Activated CD8-positive, alpha-beta memory T cell treated with anti-CD3 and anti-CD28 coated beads for 48 hours (primary cell): ENCODE data around the gene ZSCAN32.
A peak's percentile ranks its signal among the peaks of the same experiment; 100 is the strongest.

Source experiments
- DNase-seq, 3 experiments: peaks; one replicate each; pipeline ENCODE4 v3.0.0-alpha.2; 2020; ENCODE audit warnings: low read depth in 2 of 3, low spot score in 2 of 3

ZSCAN32 gene

DNA sequence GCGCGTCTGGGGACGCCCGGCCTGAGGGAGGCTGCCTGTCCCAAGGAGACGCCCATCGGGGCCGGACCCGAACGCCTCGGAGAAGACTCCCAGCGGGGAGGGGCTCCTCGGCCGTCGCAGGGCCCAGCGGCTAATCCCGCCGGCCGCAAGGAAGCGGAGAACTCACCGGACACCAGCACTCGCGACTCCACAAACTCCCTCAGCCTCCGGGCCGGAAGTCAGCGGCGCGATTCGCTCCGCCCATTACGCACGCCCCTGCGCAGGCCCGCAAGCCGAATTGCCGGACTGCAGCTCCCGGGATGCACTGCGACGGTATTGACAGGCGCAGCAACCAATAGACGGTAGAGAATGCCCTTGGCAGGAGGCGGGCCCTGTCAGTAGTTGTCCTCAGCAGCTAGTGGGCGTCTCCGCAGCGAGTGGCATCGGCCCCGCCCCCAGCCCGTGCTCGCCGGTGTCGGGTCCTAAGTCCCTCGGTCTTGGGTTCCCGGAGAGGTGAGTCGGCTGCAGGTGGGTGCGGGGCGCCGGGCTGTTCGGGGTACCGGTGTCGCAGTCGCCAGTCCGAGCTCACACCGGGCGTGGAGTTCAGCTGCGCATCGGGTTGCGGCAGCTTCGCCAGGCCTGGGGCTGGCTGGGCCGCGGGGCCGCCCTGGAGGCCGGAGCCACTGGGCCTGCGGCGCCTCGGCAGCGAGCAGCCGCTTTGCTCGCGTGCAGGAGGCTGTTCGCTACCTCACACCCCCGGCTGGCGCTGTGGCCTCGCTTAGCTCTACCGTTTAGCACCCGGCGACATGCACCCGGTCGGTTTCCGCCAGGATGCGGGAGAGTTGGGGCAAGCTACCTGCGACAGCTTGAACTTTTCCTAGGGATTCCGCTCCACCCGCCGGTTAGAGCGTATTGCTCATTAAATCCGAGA lies at the start of gene ZSCAN32, which contains the start of gene ZNF174:
TSS of gene ZSCAN32 (minus strand) at position 226 of the 910 bp plus-strand sequence. CDS start 3,447 bp downstream, outside the sequence.
TSS of gene ZNF174 (plus strand) at position 437 of the 910 bp plus-strand sequence. CDS start 790 bp downstream, outside the sequence.
- peak; percentile 84 to 98 (median 96) for DNase-seq

DNA sequence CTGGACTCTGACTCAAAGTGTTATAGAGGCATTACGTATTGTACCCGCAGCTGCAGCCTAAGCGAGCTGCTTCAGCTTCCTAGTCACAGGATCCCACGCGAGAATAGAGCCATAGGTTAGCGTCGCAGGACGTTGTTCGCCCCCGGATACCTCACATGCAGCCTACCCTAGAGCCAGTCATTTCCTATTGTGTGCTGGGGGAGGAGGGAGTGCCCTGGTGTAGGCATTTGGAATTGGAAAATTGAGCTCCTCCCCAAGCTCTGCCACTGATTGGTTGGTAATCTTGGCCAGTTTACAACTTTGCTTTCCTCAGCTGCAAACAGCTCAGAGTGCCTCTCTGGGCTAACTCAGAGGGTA lies 43.2 kb upstream of the ZSCAN32 start:
- no peak for DNase-seq

DNA sequence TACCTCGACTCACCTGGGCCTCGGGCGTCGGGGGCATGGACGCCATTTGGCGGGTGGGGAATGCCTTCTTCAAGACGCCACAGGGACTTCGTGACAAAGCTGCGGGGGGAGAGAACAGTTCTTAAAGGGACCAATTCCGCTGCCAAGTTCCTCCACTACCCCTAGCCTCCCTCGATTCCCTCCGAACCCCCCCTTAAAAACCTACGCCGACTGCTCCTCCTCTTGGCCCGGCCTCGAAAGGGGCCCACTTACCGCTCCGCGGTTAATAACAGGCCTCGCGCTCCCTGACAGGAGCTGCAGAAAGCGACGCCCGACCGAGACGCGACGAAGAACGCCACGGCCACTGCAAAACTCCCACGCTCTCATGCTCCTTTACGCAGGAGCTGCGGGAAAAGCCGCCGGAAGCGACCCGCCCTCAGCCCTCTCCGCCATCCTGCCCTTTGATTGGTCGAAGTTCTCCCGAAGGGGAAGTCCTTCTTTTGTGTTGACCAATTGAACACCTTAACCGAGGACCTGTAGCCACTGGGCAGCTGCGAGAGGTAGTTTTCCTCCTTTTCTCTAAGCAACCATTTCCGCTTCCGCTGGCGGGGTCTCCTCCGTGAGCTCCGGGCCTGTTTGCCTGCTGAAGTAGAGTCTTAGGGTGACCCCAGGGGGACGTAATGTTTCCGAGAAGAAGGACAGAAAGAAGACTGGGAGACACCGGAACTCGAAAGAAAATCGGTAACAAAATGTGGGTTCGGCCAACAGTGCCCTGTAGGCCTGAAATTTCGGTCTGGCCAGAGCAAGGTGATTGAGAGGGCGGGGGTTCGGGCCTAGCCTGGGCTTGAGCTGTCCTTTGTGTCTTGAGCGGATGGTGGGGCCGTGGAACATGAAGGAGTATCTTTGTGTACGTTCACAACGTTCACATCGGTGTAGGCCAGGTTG lies 42.6 kb upstream of the ZSCAN32 start, which contains the start of the genes NAA60 and ZNF597:
TSS of gene NAA60 (plus strand) at position 573 of the 924 bp plus-strand sequence. CDS start 32,548 bp downstream, outside the sequence.
TSS of gene ZNF597 (minus strand) at position 397 of the 924 bp plus-strand sequence. CDS start at position 46, 351 bp downstream.
- peak in 2 of 3 experiments; percentile 40 to 60 for DNase-seq

DNA sequence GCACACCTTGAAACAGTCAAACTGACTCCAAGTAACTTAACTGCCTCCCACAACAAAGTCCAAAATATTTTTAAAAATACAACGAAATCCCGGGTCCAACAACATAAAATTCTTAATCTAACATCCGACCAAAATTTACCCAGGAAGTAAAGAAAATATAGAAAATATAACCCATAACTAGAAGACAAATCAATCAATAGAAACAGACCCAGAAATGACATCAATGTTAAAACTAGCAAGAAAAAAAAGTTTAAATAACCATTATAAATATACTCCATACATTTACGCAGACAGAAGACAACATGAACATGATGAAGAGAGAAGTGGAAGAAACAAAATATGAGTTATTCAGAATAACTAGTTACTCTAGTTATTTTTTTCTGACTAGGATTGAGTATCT lies 38.8 kb upstream of the ZSCAN32 start:
- DNase-seq = no peak

DNA sequence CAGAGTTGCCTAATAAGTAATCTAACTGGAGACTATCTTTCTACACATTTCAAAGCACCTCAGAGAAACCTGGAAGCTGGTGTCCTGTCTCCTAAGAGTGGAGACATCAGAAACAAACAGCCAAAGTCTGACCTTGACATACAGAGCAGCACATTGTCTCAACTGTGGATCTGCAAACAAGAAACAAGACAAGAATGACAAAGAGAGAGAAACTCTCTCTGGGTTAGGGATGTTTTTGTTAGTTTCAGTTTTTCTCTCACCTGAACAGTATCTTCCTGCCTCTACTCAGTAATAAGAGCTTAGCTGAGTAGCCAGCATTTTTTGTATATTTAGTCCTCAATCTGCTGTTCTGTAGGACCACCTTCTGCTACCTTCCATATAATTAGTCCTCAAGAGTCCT lies 33.6 kb upstream of the ZSCAN32 start:
- DNase-seq = no peak

DNA sequence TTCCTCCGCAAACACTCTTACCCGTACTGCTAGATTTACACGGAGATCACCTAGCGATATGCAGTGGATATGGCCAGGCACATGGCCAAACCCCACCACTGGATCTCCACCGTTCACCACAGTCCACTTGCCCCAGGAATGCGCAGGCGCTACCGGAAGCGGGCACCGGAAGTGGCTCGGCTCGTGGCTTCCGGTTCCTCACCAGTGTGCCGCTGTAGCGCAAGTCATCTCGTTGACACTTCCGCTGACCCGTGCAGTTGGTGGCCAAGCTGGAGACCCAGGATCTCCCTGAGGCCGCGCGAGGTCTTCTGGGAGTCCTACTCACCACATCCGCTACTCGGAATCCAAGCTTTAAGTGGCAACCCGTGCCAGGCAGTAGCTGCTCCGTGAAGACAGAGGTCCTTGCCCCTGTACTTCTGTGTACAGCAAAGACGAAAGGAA lies 31.0 kb upstream of the ZSCAN32 start:
- peak in 2 of 3 experiments; percentile 25 to 33 for DNase-seq

DNA sequence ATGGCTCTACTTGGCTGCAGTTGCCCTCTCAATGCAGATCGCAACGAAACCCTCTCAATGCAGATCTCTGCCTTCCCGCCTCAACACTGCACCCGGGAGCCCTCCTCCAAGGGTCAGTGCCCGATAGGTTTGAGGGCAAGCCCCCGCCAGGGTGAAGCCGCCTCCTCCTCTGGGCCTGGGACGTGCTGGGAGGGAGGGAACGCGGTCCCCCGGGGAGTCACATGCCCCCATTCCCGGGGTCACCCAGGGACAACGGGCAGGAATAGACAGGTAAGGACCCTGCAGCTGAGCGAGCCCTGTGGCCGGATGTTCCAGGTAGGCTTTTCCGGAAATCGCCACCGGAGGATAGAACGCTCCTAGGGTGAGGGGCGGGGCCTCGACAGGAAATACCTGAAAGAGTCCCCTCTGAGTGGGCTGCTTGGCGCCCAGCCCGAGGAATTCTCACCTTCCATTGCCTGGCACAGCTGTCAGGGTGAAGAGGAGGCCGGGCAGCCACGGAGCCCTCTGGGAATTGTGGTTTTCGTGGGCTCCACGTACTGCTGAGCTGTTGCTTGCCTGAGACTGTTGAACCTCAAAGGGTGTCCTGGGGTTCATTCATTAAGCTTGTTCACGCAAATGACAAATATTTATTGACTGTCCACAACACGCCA lies 13.1 kb upstream of the ZSCAN32 start:
- no peak for DNase-seq

DNA sequence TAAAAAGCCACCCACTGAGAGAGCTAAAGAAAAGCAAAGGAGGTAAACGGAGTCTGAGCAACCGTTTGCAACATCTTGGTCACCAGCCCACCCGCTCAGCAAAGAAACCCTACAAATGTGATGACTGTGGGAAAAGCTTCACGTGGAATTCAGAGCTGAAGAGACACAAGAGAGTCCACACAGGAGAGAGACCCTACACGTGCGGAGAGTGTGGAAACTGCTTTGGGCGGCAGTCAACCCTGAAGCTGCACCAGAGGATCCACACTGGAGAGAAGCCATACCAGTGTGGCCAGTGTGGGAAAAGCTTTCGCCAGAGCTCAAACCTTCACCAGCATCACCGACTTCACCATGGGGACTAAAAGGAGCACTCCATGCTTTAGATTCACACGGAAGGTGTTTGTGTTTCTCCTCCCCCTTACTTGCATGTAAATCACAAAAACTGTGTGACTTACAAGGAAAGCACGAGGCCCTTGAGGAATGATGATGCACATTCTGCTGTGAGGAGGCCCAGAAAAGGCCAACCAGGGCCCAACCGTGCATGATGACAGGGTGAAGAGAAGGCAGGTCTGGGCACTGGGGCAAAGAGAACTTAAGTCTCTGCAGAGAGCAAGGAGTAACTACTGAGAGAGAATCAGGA lies 7.9 kb upstream of the ZSCAN32 start:
- no peak for DNase-seq

DNA sequence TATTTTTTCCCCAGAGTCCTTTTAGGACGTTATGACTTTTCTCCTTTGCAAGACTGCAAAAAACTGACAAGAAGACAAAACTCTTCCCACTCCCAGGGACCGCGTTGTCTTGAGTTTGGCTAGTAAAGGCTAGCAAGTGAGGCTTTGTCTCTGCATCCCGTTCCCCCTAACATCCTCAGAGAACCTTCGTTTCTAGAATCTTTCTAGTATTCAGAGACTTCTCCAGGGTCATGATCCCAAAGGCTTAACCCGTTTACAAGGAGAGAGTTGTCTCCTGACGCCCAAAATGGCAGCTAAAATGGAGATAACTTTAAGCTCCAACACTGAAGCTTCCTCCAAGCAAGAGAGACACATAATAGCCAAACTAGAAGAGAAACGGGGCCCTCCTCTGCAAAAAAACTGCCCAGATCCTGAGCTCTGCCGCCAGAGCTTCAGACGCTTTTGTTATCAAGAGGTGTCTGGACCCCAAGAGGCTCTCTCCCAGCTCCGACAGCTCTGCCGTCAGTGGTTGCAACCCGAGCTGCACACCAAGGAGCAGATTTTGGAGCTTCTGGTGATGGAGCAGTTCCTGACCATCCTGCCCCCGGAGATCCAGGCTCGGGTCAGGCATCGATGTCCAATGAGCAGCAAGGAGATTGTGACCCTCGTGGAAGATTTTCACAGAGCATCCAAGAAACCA lies 1.1 kb upstream of the ZSCAN32 start:
- DNase-seq = no peak

DNA sequence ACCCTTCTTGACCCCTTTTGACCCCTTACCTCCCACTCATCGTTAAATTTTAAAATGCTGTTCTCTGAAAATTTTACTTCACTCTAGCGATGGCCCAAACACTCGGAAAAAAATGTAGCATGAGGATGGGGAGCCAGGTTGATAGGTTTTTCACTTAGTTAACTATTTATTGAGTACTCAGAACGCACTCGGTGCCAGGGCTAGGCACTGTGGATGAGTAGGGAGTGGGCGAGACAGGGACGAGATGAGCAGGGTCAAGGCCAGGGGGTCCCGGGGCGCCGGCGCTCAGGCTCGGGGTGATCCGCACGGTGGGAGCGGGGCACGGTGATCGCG lies 392 bp downstream of the ZSCAN32 start:
- peak in 1 of 3 experiments; percentile 10 for DNase-seq

DNA sequence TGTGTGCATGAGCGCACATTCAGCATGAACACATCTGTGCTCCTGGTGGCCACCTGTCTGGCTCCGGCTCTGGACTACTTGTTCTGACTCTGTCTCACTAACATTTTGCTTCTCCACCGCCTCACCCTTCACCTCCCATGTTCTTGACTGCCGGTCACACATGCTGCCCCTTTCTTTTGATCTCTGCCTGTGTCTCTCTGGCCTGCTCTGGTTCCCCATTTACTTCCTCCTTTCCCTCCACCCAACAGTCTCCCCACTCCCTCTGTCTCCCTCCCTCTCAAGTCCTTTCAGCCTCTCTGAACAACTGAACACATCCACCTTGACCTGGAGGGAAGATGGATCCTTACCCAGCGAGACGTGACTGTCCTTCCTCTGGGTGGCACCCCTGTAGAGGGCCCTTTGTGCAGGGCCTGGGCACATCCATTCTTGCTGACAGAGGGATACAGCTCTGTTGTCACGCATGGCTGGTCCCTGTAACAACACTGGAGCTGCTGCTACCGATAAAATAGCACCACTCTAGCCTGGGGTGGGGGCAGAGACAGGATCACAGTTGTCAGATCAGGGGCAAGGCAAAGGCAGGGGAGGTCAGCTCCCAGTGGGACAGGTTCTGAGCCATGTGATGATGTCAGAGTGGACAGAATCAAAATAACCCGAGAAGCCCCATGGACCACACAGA lies 11.0 kb downstream of the ZSCAN32 start:
- DNase-seq = no peak

DNA sequence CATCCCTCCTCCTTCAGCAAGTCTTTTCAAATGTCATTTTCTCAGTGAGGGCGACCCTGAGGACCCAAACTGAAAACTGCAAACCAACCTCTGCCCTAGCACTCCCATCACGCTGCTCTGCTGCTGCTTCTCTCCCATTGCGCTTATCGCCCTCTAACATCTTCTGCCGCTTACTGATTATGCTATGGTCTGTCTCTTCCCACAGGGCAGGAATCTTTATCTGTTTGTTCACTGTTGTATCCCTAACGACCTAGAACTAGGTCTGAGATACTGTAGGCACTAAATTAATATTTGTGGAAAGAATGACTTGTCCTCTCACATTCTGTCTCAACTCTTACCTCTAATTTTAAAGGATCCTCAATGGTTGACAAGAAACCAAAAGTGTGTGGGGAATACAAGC lies 12.5 kb downstream of the ZSCAN32 start:
- DNase-seq = no peak

DNA sequence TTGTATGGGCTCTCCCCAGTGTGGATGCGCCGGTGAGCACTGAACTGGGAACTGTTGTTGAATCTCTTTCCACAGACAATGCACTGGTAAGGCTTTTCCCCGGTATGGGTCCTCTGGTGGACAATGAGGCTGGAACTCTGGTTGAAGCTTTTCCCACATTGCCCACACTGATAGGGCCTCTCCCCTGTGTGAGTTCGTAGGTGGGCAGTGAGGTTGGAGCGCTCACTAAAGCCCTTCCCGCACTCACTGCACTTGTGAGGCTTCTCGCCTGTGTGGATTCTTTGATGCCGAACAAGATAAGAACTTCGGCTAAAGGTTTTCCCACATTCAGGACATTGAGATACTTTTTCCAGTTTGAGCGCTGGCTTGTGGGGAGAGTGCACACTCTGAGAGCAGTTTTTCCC lies 17.8 kb downstream of the ZSCAN32 start:
- DNase-seq = no peak

DNA sequence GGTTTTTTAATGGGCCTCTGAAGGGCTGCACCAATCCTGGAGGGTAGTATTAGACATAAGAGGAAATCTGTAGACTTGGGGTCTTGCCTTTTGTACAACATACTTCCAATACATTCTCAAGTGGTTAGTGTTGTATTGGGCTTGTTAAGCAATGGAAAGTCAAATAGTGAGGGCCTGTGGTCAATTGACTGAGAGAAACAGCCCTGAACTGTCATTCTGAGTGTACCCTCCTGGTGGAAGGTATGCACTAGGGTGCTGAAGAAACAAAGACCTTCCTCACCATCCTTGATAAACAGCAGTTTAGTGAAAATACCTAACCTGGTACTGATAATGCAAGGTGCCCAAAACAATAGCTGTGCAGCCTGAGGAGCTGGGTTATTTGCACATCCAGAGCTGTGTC lies 22.9 kb downstream of the ZSCAN32 start:
- no peak for DNase-seq

DNA sequence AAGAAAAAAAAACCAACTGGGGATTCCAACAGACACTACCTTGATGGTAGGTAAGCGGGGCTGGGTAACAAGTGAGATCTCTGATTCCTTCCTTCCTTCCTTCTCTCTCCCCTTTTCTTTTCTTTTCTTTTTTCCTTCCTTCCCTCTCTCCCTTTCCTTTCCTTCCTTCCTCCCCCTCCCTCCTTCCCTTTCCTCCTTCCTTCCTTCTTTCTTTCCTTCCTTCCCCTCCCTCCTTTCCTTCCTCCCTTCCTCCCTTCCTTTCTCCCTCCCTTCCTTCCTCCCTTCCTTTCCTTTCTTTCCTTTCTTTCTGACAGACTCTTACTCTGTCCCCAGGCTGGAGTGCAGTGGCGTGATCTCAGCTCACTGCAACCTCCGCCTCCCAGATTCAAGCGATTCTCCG lies 25.1 kb downstream of the ZSCAN32 start:
- no peak for DNase-seq

DNA sequence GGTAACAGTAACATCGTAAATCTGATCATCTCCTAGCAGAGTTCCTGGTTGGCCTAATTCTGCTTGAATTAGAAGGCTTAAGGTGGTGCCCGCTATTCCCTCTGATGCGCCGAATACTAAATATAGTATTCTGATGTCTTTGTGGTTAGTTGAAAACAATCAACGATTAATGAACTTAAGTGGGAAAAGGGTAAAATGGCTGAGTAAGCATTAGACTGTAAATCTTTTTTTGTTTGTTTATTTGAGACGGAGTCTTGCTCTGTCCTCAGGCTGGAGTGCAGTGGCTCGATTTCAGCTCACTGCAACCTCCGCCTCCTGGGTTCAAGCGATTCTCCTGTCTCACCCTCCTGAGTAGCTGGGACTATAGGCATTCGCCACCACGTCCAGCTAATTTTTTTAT lies 31.7 kb downstream of the ZSCAN32 start:
- DNase-seq = no peak

DNA sequence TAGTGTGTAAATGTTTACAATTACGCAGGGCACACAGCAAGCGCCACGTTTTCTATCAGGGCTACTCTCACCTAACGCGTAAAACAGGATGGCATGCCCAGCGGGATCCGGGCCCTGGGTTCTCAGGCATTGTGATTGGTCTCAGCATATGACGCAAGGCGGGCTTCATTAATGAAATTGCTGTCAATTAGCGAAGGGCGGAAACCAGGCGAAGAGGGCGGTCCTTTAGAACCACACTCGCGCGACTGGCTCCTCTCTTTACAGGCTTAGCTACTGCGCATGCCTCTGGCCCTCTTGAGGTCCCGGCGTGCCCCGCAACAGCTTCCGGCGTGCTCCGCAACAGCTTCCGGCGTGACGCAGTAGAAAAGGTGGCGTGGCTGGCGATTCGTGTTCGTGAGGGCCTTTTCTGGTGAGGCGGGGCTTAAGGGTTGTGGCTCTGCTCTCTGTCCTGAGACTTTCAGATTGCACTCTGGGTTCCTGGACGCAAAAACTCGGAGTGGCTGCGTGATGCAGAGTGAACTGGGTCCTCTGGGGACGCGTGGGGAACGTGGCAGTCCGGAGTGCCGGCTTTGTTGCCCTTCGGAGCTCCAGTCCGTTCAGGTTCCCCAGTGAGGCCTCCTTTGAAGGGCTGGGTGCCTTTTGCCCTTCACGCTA lies 35.9 kb downstream of the ZSCAN32 start:
- DNase-seq = peak; percentile 60 to 69 (median 61)

DNA sequence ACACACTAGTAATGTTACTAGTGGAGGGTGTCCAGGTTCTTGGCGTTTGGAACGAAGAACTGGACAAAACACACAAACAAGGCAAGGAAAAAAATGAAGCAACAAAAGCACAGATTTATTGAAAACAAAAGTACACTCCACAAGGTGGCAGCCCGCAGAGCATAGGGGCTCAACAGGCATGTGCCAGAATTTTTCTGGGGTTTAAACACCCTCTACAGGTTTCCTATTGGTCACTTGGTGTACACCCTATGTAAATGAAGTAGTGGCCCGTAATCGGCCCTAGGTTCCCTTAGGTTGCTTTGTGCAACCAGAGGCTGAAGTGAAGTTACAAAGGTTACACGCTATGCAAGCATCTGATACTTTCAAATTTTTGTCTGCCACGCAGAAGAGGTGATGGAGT lies 37.0 kb downstream of the ZSCAN32 start:
- DNase-seq = no peak

DNA sequence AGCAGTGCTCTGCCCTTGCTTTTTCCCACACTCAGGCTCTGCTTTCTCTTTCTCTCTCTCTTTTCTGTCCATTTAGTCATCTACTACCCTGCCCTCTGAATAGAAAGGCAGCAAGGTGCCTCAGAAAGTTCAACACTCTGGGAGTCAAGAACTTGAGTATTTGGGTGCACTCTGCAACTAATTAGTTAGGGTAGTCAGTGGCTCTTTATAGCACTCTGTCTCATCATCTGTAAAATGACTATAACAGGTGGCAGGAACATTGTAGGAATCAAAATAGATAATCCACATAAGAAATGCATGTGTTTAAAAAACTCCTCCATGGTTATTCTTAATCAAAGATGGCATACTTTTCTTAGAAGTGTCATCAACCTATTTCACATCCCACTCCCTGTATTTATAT lies 37.9 kb downstream of the ZSCAN32 start:
- no peak for DNase-seq
